Keratinocyte (primary cell): Measurements from ENCODE around the gene ADGRA1. TPM values are rescaled to one million over a fixed set of nuclear protein-coding genes. Genes with fewer than 3 reads are reported as not detected.

Experiments used
- DNase-seq: peaks from one replicate; pipeline ENCODE4 v3.0.0-alpha.2; 2011; ENCODE audit warnings: low read depth, missing footprints, low spot score
- FAIRE-seq: peaks from 2 replicates; lab custom pipeline; 2011; peaks lifted over from hg19 to GRCh38; lab: Jason Lieb, UNC
- H2AFZ ChIP-seq: 2 replicates; pipeline ENCODE4 v1.6.0; 2012; ENCODE audit warnings: low read length, control low read depth, inconsistent platforms; ENCODE audit not compliant: control insufficient read depth
- H3K27ac ChIP-seq: 2 replicates; pipeline ENCODE4 v1.5.1; 2011; ENCODE audit warnings: low read length; ENCODE audit not compliant: control insufficient read depth, insufficient read depth
- H3K27me3 ChIP-seq: 3 replicates; pipeline ENCODE4 v1.6.0; 2011; ENCODE audit warnings: low read length; ENCODE audit not compliant: control insufficient read depth, insufficient read depth; ENCODE audit errors: extremely low read depth
- H3K36me3 ChIP-seq, 2 experiments: 2 replicates in 1 of 2; 3 replicates in 1 of 2; pipeline ENCODE4 v1.5.1; 2011; ENCODE audit warnings: low read length in 2 of 2, mild to moderate bottlenecking in 1 of 2; ENCODE audit not compliant: control insufficient read depth in 2 of 2, insufficient read depth in 2 of 2; ENCODE audit errors: extremely low read depth in 1 of 2
- H3K4me1 ChIP-seq: 3 replicates; pipeline ENCODE4 v1.5.1; 2011; ENCODE audit warnings: low read length; ENCODE audit not compliant: control insufficient read depth, insufficient read depth; ENCODE audit errors: extremely low read depth
- H3K4me2 ChIP-seq: 3 replicates; pipeline ENCODE4 v1.6.0; 2011; ENCODE audit warnings: low read depth, low read length; ENCODE audit not compliant: control insufficient read depth, insufficient read depth; ENCODE audit errors: extremely low read depth
- H3K4me3 ChIP-seq, 3 experiments: fragments of 200-600 bp in 1 of 3; sonication (generic) in 1 of 3; 2 replicates in 2 of 3; 3 replicates in 1 of 3; pipeline ENCODE4 v1.5.1; 2011 to 2016; ENCODE audit warnings: low read length in 3 of 3, mild to moderate bottlenecking in 3 of 3, control low read depth in 2 of 3, inconsistent platforms in 1 of 3, low read depth in 1 of 3, mixed read lengths in 1 of 3, mixed run types in 1 of 3, moderate library complexity in 1 of 3; ENCODE audit not compliant: control insufficient read depth in 2 of 3, insufficient read depth in 2 of 3; ENCODE audit errors: extremely low read depth in 1 of 3
- H3K79me2 ChIP-seq: 2 replicates; pipeline ENCODE4 v1.6.0; 2012; ENCODE audit warnings: low read length; ENCODE audit not compliant: control insufficient read depth, insufficient read depth
- H3K9ac ChIP-seq: 3 replicates; pipeline ENCODE4 v1.6.0; 2011; ENCODE audit warnings: low read length; ENCODE audit not compliant: control insufficient read depth, insufficient read depth; ENCODE audit errors: extremely low read depth
- H3K9me1 ChIP-seq: 3 replicates; pipeline ENCODE4 v1.6.0; 2011; ENCODE audit warnings: low read length; ENCODE audit not compliant: control insufficient read depth, insufficient read depth; ENCODE audit errors: extremely low read depth
- H3K9me3 ChIP-seq: 2 replicates; pipeline ENCODE4 v1.5.1; 2012; ENCODE audit warnings: low read depth, low read length; ENCODE audit not compliant: control insufficient read depth
- H4K20me1 ChIP-seq: 3 replicates; pipeline ENCODE4 v1.6.0; 2011; ENCODE audit warnings: low read length; ENCODE audit not compliant: control insufficient read depth, insufficient read depth; ENCODE audit errors: extremely low read depth
- EZH2 ChIP-seq: IDR thresholded peaks from one replicate; pipeline ENCODE4 v1.6.1; 2012; ENCODE audit warnings: inconsistent platforms, mild to moderate bottlenecking, low read length, moderate library complexity
- dilution Hi-C: fragments of 300-500 bp; cut with MboI; formaldehyde crosslinking; loops from one replicate; pipeline ENCODE4 v1.7.0; 2020; ENCODE audit warnings: low sequenced_read_pairs; ENCODE audit not compliant: extremely low pct_ligation_motif_present
- polyA plus RNA-seq, 5 experiments: library from polyadenylated mRNA; depleted of rRNA in 3 of 5; stranded (reverse) in 3 of 5; stranded (forward) in 1 of 5; unstranded in 1 of 5; fragments of >200 nt; gene quantifications; 1 replicate in 1 of 5; 2 replicates in 3 of 5; 3 replicates in 1 of 5; pipeline versions ENCODE4 v1.2.1 to v1.2.3, GENCODE V29; 2011 to 2012; ENCODE audit warnings: missing spikeins in 2 of 5, low read depth in 1 of 5, low replicate concordance in 1 of 5
- TF ChIP-seq, protein P1 (sequence below), 3 experiments: IDR thresholded peaks in 1 of 3; conservative IDR thresholded peaks in 1 of 3; optimal IDR thresholded peaks in 1 of 3; 2 replicates in 2 of 3; 3 replicates in 1 of 3; pipeline versions ENCODE3 to v1.5.1; 2011; ENCODE audit warnings: low read length in 3 of 3, mild to moderate bottlenecking in 3 of 3, moderate library complexity in 2 of 3, control low read depth in 1 of 3, inconsistent platforms in 1 of 3; ENCODE audit not compliant: insufficient read depth in 2 of 3; ENCODE audit errors: extremely low read depth in 1 of 3

The ADGRA1 gene
- polyA plus RNA-seq, 1 donor (not counting 4 experiments of a cell fraction or from before 2014, with no cell fraction given): not detected

- no peak overlapping the region for H3K9ac ChIP-seq
- FAIRE-seq (no peak), DNase-seq (no peak)
- H3K27me3 ChIP-seq: peaks cover 34% of the 10 kb centered on the region
- H4K20me1 ChIP-seq: no peaks in the 10 kb centered on the region
- H3K4me3 ChIP-seq: no peak overlapping the region
- H3K36me3 ChIP-seq: no peaks in the 10 kb centered on the region
- peaks cover 9% of the 10 kb centered on the region for H3K9me3 ChIP-seq
- dilution Hi-C loops: no loop called here
- H3K79me2 ChIP-seq: no peaks in the 10 kb centered on the region
- H3K4me2 ChIP-seq: no peak overlapping the region
- H3K27ac ChIP-seq: no peak overlapping the region
- H3K9me1 ChIP-seq: no peaks in the 10 kb centered on the region
- TF ChIP-seq EZH2: no peak
- TF ChIP-seq, protein P1, sequence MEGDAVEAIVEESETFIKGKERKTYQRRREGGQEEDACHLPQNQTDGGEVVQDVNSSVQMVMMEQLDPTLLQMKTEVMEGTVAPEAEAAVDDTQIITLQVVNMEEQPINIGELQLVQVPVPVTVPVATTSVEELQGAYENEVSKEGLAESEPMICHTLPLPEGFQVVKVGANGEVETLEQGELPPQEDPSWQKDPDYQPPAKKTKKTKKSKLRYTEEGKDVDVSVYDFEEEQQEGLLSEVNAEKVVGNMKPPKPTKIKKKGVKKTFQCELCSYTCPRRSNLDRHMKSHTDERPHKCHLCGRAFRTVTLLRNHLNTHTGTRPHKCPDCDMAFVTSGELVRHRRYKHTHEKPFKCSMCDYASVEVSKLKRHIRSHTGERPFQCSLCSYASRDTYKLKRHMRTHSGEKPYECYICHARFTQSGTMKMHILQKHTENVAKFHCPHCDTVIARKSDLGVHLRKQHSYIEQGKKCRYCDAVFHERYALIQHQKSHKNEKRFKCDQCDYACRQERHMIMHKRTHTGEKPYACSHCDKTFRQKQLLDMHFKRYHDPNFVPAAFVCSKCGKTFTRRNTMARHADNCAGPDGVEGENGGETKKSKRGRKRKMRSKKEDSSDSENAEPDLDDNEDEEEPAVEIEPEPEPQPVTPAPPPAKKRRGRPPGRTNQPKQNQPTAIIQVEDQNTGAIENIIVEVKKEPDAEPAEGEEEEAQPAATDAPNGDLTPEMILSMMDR (optimal IDR thresholded peaks at IDR 0.05 in 1 of 3, IDR thresholded peaks at IDR 0.05 in 1 of 3, conservative IDR thresholded peaks at IDR 0.05 in 1 of 3; ENCODE audit: extremely low read depth in 1 of 3, insufficient read depth in 2 of 3, low read length in 3 of 3): no peak
- H2AFZ ChIP-seq: no peak overlapping the region
- no peaks in the 10 kb centered on the region for H3K4me1 ChIP-seq
These were observed 3.2 kb upstream of the ADGRA1 start for GRCh38 chr10:133084491-133084890.

DNA sequence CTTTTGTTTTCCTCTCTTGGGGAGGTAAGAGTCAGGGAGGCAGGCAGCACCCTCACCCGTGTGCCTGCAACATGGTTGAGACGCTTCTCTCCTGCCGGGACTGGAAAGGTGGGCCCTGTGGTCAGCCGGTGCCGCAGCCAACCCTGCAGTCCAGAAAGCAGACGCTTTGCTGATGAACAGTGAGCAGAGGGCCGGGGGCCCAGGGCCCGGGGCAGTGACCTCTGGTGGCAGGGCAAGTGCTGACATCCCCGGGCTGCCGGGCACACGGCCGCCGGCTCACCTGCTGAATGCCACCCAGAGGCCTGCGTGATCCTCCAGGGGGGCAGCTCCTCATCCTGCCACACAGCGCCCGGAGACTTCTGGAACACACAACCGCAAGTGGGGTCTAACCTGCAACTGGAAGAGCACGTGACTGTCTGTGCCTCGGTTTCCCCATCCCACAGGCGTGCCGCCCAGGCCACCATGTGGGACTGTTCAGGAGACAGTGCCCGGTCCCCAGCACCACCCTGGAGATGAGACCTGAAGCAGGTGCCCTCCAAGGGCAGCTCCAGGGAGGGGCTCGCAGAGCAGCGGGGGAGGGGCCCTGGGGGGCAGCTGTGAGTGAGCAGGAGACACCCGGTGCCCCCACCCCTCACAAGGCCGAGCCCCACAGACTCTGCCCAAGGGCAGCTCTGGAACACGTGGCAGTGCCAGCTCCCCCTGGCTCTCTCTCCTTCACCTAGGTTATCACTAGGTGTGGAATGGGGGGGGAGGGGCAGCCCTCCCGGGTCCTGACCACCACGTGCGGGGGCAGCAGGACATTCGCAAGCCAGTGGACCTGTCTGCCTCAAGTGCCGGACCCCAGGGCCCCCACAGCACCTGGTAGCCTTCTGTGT lies 2.2 kb upstream of the ADGRA1 start:
- Histone ChIP-seq H2AFZ (no peak overlapping the region), H3K79me2 (no peaks in the 10 kb centered on the region), H3K9ac (no peak overlapping the region), H3K9me3 (peaks cover 5% of the 10 kb centered on the region), H3K9me1 (no peaks in the 10 kb centered on the region), H3K4me1 (no peaks in the 10 kb centered on the region), H3K27me3 (peaks cover 42% of the 10 kb centered on the region), H3K4me3 (no peak overlapping the region), H3K4me2 (no peak overlapping the region), H3K36me3 (no peaks in the 10 kb centered on the region), H3K27ac (no peak overlapping the region), H4K20me1 (no peaks in the 10 kb centered on the region)
- no peak for TF ChIP-seq EZH2
- TF ChIP-seq, protein P1 (optimal IDR thresholded peaks at IDR 0.05 in 1 of 3, IDR thresholded peaks at IDR 0.05 in 1 of 3, conservative IDR thresholded peaks at IDR 0.05 in 1 of 3; ENCODE audit: extremely low read depth in 1 of 3, insufficient read depth in 2 of 3, low read length in 3 of 3): no peak
- DNase-seq: no peak
- no peak for FAIRE-seq
- dilution Hi-C loops: no loop called here
